Fibroblast of lung (primary cell): ENCODE data around the gene TAS1R1.

ENCODE experiments used
- EZH2 ChIP-seq: IDR thresholded peaks from 2 replicates; pipeline ENCODE4 v1.5.1; 2012; ENCODE audit warnings: low read length, control low read depth, mild to moderate bottlenecking; ENCODE audit errors: missing control alignments
- TF ChIP-seq, protein P1 (sequence below), 2 donors: IDR thresholded peaks in 1 of 2; conservative IDR thresholded peaks in 1 of 2; 1 replicate in 1 of 2; 2 replicates in 1 of 2; pipeline ENCODE4 v1.5.1; 2011 to 2012; ENCODE audit warnings: low read length in 2 of 2, control low read depth in 1 of 2, inconsistent platforms in 1 of 2, low read depth in 1 of 2, mild to moderate bottlenecking in 1 of 2

DNA sequence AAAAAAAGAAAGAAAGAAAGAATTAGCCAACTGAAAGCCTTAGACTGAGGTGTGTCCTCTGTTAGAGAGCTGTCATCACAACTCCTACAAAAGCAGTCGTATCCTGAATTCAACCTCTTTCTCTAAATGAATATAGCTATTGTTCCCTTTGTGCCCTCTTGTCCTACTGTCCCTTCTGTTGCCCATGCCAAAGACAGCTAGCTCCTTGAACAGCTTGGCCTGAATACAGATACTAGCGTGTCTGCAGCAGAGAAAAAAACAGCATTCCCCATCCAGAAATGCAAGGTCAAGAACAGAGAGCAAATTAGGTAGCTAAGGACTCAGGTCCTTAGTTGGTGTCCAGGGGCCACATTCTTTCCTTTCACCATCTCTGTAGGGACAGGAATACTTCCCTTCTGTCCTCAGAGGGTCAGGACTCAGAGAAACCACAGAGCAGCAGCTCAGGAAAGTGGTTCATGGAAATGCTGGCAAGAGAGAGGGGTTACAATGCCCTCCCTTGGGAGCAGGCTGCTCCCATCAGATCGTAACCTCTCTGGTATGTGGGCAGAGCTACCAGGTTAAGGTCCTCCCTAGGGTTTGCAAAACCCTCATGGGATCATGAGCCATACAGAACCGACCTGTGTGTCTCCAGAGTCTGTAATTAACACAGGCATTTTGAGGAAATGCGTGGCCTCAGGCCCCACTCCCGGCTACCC is 22.9 kb downstream of the TAS1R1 start:
- TF ChIP-seq, protein P1, sequence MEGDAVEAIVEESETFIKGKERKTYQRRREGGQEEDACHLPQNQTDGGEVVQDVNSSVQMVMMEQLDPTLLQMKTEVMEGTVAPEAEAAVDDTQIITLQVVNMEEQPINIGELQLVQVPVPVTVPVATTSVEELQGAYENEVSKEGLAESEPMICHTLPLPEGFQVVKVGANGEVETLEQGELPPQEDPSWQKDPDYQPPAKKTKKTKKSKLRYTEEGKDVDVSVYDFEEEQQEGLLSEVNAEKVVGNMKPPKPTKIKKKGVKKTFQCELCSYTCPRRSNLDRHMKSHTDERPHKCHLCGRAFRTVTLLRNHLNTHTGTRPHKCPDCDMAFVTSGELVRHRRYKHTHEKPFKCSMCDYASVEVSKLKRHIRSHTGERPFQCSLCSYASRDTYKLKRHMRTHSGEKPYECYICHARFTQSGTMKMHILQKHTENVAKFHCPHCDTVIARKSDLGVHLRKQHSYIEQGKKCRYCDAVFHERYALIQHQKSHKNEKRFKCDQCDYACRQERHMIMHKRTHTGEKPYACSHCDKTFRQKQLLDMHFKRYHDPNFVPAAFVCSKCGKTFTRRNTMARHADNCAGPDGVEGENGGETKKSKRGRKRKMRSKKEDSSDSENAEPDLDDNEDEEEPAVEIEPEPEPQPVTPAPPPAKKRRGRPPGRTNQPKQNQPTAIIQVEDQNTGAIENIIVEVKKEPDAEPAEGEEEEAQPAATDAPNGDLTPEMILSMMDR (conservative IDR thresholded peaks at IDR 0.05 in 1 of 2, IDR thresholded peaks at IDR 0.05 in 1 of 2; ENCODE audit: low read depth in 1 of 2, low read length in 2 of 2): no peak
- no peak for TF ChIP-seq EZH2
